Gastroesophageal sphincter (tissue), 3 donors: ENCODE results near the gene IGFL4.

Source experiments
- EP300 ChIP-seq: sonication (generic); formaldehyde crosslinking; IDR thresholded peaks from one replicate; pipeline ENCODE4 v1.6.1; 2017; ENCODE audit warnings: antibody characterized with exemption, mild to moderate bottlenecking
- TF ChIP-seq, protein P1 (sequence below), 4 experiments: fragments of 200-600 bp in 2 of 4; fragments of 450-650 bp in 2 of 4; sonication (generic) in 1 of 4; IDR thresholded peaks; one replicate each; pipeline ENCODE4 v1.5.1; 2017 to 2019; ENCODE audit warnings: antibody characterized with exemption in 4 of 4, mild to moderate bottlenecking in 2 of 4, moderate library complexity in 2 of 4

DNA sequence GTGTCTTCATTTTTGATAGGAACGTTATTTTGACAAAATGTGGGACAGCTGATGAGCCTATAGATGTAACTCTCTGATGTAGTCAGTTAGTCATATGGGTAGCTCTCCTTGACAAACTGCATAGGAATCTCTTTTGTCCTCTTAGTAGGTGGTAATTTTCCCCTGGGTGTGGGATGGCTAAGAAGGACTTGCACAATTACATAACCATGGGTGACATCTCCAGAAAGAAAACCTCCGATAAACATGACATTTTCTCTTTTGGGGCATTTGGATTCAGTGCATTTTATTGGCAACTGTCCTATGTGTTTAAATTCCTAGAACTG, 41.9 kb upstream of the IGFL4 start:
- TF ChIP-seq, protein P1, sequence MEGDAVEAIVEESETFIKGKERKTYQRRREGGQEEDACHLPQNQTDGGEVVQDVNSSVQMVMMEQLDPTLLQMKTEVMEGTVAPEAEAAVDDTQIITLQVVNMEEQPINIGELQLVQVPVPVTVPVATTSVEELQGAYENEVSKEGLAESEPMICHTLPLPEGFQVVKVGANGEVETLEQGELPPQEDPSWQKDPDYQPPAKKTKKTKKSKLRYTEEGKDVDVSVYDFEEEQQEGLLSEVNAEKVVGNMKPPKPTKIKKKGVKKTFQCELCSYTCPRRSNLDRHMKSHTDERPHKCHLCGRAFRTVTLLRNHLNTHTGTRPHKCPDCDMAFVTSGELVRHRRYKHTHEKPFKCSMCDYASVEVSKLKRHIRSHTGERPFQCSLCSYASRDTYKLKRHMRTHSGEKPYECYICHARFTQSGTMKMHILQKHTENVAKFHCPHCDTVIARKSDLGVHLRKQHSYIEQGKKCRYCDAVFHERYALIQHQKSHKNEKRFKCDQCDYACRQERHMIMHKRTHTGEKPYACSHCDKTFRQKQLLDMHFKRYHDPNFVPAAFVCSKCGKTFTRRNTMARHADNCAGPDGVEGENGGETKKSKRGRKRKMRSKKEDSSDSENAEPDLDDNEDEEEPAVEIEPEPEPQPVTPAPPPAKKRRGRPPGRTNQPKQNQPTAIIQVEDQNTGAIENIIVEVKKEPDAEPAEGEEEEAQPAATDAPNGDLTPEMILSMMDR (IDR thresholded peaks at IDR 0.05): no peak
- TF ChIP-seq EP300: no peak
